GM19324 (cell line): ENCODE data around the gene SPI1.

Source experiments
- ATAC-seq: cut with Tn5 transposase; IDR thresholded peaks from one replicate; pipeline ENCODE4 v1.9.1; 2021; ENCODE audit warnings: mild to moderate bottlenecking, moderate library complexity; ENCODE audit not compliant: unreplicated experiment, low FRiP score

The SPI1 gene

GRCh38 chr11:47407746-47408590 is 29.6 kb upstream of the SPI1 start, which contains the start of gene SLC39A13:
Gene SLC39A13 (plus strand): TSS chr11:47408590. CDS start chr11:47410095, 1,505 bp downstream.
- peak; percentile 93 for ATAC-seq

GRCh38 chr11:47406896-47407745 is 28.8 kb upstream of the SPI1 start:
- ATAC-seq = no peak

GRCh38 chr11:47403571-47403970 is 25.2 kb upstream of the SPI1 start:
- no peak for ATAC-seq

- no peak for ATAC-seq
Measured at GRCh38 chr11:47403135-47403534, 24.8 kb upstream of the SPI1 start.

GRCh38 chr11:47400768-47401279 is 22.5 kb upstream of the SPI1 start:
- ATAC-seq = peak; percentile 81

- ATAC-seq = peak; percentile 54
Measured at GRCh38 chr11:47399860-47400767, 21.8 kb upstream of the SPI1 start.

- ATAC-seq = no peak
Measured at GRCh38 chr11:47398551-47398950, 20.2 kb upstream of the SPI1 start.

- ATAC-seq = no peak
Measured at GRCh38 chr11:47398011-47398410, 19.7 kb upstream of the SPI1 start.

GRCh38 chr11:47396049-47396320 is 17.6 kb upstream of the SPI1 start:
- no peak for ATAC-seq

GRCh38 chr11:47395223-47396048 is 17.1 kb upstream of the SPI1 start:
- no peak for ATAC-seq

- no peak for ATAC-seq
Measured at GRCh38 chr11:47394322-47395222, 16.2 kb upstream of the SPI1 start.

- ATAC-seq = no peak
Measured at GRCh38 chr11:47394050-47394321, 15.6 kb upstream of the SPI1 start.

- ATAC-seq = no peak
Measured at GRCh38 chr11:47393163-47394049, 15.1 kb upstream of the SPI1 start.

- no peak for ATAC-seq
Measured at GRCh38 chr11:47392546-47393162, 14.3 kb upstream of the SPI1 start.

- ATAC-seq = no peak
Measured at GRCh38 chr11:47391711-47392432, 13.5 kb upstream of the SPI1 start.

GRCh38 chr11:47391077-47391583 is 12.8 kb upstream of the SPI1 start:
- no peak for ATAC-seq

GRCh38 chr11:47390422-47390760 is 12.0 kb upstream of the SPI1 start:
- ATAC-seq = no peak
